Stimulated activated CD4-positive, alpha-beta T cell treated with anti-CD3 and anti-CD28 coated beads, Interleukin-4, amount 100 ng/mL, for 24 hours (primary cell): ENCODE data around the gene DFFB.
"Not testable (repeated sequence)": the region's sequence is repeated elsewhere in the genome, so short reads cannot be mapped to it uniquely, and the experiment has no call there.

Experiments used
- DNase-seq: peaks from one replicate; pipeline ENCODE4 v3.0.0-alpha.2; 2020

DFFB gene

DNA sequence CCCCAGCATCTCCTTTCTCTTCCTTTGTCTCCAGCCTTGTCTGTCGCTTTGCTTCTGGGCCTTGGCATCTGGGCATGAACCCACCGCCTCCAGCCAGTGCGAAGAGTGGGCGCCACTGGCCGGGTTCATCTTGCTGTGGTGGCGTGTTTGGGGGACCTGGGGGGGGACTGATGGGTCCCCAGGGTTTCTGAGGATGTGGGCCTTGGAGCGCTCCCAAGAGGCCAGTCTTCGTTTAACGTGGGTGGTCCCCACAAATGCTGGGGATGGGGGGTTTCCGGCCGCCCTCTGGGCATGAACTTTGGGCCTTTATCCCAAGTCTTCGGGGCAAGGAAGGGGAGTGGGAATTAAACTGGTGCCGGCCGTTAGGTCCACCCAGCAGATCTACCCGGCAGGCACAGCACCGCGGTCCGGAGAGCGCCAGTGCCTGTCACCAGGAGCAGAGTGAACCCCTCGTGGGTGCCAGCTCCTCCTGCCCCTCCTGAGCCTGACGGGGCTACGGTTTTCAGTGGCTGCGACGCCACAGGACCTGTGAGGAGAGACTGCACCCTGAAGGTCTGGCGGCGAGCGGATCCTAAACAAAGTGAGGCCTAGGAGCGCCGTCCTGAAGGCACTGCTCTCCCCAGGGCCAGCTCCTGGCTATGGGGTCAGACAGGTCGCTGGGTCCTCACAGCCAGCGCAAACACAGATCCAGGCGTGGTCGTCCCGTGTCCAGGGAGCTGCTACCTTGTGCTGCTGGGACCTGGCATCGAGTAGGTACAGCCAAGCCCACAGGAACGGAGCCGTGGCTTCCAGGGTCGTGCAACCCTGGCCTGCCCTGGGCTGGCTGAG is 54.9 kb downstream of the DFFB start:
- no peak for DNase-seq

DNA sequence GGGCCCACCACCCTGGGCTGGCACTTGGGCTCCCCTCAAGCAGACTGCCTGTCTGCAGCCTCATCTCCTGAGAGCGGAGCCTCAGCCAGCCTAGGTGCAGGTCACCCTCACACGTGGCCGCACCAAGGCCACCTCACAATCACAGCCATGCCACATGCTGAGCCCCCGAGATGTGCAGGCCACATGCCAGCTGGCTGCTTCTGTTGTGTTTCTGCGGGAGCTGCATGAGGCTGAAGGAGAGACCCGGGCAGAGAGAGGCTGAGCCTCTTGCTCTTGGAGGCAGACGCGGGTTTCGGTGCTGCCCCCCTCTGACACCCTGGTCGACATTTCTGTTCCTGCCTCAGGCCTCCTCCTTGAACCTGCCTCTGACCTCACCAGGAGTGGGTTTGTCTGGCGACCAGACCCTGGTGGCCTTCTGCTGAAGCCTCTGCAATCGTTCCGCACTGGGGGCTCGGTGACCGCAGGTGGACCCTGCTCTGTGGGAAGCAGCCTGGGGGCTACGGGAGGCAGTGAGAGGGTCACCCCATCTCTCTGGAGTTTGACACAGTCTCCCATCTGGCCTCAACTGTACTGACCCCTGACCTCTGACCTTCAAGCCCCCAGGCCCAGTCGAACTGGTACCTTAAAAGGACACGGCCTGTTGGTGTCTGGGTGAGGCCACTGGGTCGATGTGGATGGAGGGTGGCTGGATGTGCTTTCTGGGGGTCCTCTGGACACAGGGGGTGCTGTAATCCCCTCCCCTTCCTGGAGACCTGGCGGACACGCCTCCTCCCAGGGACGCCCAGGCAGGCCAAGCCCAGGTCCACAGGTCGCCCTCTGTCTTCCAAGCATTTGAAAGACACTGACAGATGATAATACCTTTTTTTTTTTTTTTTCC is 55.8 kb downstream of the DFFB start:
- no peak for DNase-seq

DNA sequence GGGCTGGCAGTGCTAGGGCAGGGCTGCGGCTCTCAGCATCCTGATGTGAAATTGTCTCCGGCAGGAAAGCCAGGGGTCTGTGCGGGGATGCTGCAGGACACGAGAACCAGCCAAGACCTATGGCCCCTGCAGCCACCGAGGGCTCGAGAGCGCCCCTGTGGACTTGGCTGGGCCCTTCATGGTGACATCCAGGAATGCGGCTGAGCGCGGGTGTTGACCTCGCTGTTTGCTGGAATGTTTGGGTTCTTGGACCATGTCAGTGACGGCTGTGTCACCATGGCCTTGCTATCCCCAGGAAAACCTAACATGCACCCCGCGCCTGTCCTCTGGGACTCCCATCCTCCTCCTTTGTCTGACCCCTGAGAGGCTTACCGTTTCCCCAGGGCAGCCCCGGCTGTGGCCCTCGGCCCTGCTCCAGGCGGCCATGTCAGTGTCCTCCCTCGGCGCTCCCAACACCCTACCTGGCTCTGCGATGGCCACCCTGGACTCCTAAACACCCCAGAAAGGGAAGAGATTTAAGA is 57.1 kb downstream of the DFFB start:
- no peak for DNase-seq

DNA sequence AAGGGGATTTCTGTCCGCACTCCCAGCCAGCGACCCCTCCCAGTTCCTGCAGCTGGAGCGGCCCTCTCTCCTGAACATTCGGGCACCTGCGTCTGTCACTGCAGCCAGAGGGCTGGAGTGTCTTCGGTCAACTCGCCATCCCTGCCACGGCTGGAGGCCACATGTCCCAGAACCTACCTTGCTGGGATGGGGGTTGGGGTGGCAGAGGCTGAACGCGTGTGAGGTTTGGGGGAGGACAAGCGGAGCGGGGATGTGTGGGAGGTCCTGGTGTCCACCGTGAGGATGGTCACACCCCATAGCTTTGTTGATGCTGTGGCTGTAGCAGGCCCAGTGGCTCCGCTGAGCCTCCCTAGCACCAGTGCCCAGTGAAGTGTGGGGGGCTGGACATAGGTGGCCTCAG is 57.6 kb downstream of the DFFB start:
- DNase-seq: no peak

DNA sequence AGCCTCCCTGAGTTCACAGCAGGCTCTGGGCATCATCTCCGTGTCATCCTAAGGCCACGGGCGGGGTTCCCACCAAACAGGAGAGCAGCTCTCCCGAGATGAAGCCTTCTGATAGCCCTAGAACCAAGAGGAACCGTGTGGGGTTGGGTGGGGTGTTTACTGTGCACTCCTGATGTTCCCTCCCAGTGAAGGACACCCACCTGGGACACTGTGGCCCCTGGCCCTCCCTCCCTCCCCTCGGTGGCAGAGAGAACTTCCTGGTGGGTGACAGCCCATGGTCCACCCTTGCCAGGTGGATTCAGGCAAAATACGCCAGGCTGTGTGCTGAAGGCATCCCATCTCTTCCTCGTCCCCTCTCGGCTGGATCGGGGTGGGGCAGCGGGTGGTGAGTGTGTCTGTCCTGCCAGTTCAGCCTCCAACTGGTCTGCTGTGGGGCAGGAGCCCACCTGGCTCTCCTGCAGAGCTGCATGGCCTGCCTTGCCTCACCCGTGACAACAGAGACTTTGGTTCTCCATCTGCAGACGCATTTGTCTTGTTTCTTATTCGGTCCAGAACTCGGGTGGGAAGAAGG is 58.4 kb downstream of the DFFB start:
- no peak for DNase-seq

DNA sequence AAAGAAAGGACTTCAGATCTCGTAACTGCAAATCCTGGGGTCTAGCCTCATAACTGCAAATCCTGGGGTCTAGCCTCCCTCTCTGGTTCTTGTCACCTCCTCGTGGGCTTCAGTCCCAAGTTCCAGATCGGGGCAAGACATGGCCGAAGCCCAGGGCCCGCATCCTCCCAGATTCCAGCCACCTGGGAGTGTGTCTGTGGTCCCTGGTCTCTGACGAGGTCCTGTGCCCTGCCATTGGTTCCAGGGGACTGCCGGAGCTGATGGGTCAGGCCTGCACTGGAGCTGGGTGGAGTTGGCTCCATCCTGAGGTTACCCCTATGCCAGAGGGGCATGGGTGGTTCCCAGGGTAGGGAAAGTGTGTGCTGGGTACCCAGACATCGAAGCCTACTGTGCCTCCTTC is 60.5 kb downstream of the DFFB start:
- no peak for DNase-seq

DNA sequence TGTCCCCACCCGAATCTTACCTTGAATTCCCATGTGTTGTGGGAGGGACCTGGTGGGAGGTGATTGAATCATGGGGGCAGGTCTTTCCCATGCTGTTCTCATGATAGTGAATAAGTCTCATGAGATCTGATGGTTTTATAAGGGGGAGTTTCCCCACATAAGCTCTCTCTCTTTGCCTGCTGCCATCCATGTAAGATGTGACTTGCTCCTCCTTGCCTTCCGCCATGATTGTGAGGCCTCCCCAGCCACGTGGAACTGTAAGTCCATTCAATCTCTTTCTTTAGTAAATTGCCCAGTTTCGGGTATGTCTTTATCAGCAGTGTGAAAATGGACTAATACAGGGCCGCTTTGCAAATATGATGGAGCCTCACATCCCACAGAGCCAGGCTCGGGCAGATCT is 61.1 kb downstream of the DFFB start:
- not testable (repeated sequence) for DNase-seq

DNA sequence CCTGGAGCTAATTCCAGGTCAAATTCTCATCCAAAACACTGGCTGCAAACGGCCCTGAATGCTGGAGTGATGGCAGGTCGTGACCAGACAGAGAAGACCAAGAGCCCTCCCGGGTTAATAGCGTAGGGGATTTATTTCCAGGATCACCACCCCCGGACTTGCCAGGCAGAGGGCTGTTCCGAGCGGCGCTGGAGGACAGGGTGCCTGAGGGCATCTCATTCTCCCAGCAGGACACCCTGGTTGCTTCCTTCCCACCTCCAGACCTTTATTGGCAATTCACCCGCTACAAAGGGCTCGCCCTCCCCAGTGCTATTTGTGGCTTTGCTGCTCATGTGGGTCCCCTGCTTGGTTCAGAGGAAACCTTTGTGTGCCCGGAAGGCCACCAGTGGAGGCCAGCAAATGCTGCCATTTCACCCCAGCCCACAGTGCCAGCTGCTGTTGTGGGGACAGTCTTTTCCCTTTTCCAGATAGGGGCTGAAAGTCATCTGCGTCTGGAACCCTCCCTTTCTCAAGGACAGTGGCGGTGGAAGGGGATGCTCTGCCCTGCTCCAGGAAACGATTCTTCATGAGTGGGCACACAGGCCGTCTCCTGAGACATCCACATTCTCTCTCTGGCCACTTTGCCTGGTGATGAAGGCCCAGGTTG is 61.8 kb downstream of the DFFB start:
- DNase-seq: no peak

DNA sequence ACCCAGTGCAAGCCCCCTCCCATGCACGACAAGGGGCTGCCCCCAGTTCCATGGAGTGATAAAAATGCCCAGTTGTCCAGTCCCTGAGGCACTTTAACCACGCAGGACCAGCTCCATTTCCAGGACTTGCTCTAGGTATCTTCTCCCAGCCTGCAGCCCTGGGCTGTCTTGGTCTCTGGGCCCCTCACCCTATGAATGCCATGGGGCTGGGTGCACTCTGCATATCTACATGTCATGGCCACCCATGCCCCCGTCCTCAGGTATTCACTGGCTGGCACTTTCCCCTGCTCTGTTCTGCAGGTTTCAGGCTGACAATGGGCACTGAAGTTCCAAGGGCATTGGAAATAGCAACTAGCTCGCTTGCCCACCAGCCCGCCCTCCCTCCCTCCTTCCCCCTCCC is 62.4 kb downstream of the DFFB start:
- no peak for DNase-seq

DNA sequence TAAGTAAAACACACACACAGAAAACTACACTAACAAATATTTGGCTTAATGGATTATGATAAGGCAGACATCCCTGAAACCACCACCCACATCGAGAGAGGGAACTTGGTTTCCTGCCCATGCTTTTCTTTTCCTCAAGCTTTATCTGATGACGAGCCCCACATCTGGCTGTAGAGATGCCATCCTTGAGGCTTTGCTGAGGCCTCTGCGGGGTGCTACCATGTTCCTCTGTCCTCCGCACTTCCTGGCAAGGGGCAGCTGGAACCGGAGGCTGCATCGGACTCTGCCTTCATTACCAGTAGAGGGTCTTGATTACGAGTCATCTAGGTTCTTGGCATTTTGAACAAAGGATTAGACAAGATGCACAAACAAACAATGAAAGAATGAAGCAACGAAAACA is 64.5 kb downstream of the DFFB start:
- no peak for DNase-seq

DNA sequence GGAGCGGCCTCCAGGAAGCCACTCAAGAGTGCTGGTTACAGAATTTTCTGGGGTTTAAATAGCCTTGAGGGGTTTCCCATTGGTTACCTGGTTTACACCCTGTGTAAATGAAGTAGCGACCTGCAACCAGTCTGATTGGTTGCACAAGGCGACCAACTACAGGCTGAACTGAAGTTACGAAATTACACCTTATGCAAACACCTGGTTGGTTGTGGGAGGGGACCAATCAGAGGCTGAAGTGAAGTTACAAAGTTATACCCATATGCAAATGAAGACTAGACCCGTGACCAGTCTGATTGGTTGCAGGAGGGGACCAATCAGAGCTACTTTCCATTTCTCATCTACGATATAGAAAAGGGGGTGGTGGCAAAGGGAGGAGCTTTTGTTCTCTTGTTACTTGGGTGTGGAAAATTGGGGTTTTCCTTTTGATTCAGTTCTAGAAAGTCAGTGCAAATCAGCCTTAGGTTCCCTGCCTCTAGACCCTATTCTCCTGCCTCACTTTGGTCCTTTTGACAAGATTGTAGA is 65.0 kb downstream of the DFFB start:
- DNase-seq: no peak

DNA sequence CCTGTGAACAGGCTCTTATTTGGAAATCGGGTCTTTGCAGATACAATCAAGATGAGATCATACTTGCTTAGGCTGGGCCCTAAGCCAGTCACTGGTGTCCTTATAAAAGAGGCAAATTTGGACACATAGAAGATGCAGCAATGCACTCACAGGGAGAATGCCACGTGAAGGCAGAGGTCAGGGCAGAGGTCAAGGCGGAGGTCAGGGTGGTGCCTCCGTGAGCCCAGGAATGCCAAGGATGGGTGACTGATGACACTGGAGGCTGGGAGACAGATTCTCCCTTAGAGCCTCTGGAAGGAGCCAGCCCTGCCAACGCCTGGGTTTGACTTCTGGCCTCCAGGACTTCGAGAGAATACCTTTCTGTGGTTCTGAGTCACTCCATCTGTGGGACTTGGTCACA is 65.6 kb downstream of the DFFB start:
- no peak for DNase-seq

DNA sequence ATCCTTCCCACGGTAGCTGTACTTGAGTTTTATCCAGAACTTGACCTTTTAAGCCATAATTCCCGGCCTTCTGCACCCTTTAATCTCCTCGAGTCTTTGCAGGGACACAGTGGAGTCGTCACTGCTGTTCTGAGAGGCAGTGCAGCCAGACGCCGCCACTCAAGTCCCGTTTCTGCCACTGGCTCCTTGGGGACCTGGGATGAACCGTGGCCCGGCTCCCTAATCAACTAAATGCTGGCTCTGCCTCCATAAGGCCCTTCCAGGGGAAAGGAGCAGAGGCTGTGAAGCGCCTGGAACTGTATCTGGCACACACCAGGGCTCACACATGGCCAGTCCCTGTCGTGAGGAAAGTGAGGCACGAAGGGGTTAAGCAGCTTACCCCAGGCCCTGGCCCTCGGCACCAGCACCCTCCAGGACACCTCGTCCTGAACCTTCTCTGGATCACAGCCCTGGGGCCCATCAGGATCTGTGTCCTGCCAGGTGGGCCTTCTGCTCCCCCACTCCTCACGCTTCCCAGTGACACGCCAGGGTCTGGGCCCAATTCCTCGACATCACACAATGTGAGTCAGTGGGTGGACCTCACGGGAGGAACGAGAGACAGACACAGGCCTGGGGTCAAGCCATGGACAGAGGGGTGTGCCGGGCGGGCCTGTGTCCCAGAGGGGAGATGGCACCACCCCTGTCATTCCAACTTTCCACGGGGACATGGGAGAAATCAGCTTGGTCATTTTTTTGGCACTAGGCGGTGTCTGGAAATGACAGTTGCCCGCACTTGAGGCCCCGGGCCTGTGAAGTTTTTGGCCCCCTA is 66.3 kb downstream of the DFFB start:
- DNase-seq: no peak

DNA sequence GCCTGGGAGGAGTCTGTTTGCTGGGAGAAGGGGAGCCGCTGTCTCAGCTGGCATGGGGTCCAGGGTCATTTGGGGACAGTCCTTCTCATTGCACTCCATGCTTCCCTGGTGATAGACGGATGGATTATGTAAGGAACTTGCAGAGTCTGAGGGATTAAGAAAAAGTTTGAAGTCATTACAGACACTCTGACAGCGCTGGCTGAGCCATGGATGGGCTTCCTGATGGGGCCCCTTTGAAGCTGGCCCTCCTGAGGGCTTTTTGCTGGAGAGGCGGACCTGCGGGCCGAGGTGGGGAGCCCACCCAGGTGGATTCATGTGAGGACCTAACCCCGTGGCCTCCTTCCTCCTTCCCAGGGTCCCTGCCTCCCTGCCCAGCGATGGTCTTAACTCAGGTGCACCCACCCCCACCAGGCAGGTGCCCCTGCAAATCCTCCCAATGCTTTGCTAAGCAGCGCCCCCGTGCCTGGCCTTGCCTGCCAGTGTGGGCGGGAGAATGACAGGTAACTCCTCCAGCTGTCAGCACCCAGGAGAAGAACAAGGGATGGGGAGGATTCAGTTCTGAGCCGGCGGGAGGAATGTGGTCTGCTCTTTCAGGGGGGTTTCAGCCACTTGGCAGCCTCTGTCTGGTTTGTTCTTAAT is 67.0 kb downstream of the DFFB start:
- no peak for DNase-seq

DNA sequence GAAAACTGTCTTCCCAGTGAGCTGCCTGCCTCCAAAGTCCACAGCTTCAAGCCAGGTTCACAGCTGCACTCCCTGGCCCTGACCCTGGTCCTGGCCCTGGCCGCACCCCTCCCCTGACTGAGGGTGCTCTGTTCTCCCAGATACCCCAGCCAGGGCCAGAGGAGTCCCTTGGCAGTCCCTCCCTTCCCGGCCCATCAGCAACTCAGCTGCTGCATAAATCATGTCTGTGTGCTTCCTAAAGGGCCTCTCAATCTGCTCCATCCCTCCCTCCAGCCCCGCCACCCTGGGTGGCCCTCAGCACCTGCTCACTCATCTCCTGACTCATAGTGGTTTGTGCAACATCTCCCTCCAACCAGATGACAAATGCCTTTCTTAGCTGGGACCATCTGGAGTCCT is 67.5 kb downstream of the DFFB start:
- no peak for DNase-seq

DNA sequence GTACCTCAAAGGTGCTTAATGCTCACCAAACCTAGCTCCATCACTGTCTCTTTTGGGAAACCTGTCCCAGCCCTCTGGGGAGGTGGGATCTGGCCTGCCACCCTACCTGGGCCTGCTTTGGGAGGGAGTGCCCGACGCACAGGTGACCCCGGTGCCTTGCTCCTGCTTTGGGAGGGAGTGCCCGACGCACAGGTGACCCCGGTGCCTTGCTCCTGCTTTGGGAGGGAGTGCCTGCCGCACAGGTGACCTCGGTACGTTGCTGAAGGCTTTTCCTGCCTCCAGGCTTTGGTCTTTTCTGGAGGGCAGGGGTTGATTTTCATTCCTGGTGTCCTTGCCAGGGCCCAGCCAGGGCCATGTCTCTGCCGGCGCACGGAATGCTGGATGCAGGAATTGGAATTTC is 68.0 kb downstream of the DFFB start:
- no peak for DNase-seq

DNA sequence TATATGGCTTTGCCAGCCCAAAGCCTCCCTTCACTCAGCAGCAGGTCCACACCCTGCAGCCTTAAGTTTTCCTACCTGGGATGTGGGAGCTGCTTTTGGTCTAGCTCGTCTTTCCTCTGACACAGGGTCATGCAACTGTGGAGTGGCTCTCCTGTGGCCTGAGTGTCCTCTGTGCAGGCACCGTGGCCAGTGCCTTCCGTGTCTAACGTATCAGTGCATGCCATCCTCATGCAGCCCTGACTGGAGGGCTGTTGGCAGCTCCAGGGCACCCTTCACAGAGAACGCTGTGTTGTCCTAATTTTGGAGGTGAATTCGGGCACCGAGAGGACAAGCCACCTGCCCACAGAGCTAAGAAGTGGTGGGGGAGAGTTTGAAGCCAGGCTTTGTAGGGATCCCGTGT is 68.5 kb downstream of the DFFB start:
- no peak for DNase-seq

DNA sequence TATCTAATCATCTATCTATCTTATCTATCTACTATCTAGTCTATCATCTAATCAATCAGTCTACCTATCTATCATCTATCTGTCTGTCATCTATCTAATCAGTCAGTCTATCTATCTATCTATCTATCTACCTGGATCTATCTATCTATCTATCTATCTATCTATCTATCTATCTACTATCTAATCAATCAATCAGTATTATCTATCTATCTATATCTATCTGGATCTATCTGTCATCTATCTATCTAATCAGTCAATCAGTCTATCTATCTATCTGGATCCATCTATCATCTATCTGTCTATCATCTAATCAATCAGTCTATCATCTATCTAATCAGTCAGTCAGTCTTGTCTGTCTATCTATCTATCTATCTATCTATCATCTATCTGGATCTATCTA is 69.7 kb downstream of the DFFB start:
- no peak for DNase-seq

DNA sequence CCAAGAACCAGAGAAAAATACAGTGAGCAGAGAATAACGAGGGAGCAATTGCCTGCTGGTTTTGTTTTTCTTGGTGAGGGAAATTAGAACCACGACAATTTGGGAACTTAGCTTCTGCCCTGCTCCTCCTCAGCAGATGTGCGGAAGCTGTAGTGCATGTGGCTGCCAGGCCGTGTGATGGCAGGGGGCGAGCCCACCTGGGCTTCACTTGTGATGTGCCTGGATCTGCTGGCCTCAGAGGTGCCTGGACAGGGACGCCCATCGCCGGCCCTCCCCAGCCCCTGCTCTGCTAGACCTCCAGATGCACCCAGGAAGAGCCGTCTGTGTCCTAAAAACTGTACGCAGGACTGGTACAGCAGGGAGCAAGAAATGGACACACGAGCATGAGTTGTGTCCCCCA is 71.3 kb downstream of the DFFB start:
- DNase-seq: no peak

DNA sequence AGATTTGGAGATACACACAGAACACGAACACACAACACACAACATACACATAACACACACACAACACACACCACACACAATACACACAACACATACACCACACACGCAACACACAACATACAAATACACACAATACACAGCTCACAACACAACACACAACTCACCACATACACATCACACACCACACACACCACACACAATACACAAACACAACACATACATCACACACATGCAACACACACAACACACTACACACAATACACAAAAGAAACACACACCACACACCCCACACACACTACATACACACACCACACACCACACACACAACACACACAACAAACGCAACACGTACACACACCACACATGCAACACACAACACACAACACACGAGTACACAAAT is 71.8 kb downstream of the DFFB start:
- DNase-seq: no peak

DNA sequence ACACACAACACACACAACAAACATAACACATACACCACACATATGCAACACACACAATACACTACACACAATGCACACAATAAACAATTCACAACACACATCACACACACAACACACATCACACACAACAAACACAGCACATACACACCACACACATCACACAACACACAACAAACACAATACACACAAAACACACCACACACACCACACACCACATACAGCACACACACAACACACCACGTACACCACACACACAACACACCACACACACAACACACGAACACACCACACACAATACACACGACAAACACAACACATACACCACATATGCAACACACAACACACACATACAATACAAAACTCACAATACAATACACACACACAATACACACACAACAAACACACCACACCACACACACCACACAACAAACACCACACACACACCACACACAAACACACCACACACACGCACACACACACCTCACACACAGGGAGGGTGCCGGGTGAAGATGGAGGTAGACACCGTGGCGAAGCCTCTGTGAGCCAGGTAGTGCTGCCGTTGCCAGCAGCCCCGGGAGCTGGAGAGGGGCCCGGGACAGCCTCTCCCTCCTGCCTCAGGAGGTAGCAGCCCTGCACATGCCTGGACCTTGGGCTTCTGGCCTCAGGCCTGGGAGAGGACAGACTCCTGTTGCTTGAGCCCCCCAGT is 73.2 kb downstream of the DFFB start:
- no peak for DNase-seq
